GM21526 (cell line): ENCODE results near the gene WDR48.

Source experiments
- ATAC-seq: cut with Tn5 transposase; IDR thresholded peaks from one replicate; pipeline ENCODE4 v1.9.1; 2021; ENCODE audit warnings: moderate library complexity; ENCODE audit not compliant: unreplicated experiment, low FRiP score

The WDR48 gene

GRCh38 chr3:39115870-39116269, 64.1 kb downstream of the WDR48 start:
- no peak for ATAC-seq

GRCh38 chr3:39118079-39118478, 66.3 kb downstream of the WDR48 start:
- ATAC-seq: no peak

- ATAC-seq: no peak
These were observed 67.3 kb downstream of the WDR48 start for GRCh38 chr3:39118931-39119660.

GRCh38 chr3:39121621-39122020, 69.8 kb downstream of the WDR48 start:
- no peak for ATAC-seq

- peak; percentile 71 for ATAC-seq
These were observed 71.0 kb downstream of the WDR48 start for GRCh38 chr3:39122813-39123212.

- ATAC-seq: no peak
These were observed 73.3 kb downstream of the WDR48 start for GRCh38 chr3:39124876-39125840.

- no peak for ATAC-seq
These were observed 74.2 kb downstream of the WDR48 start for GRCh38 chr3:39125841-39126500.

GRCh38 chr3:39126532-39127071, 74.8 kb downstream of the WDR48 start:
- ATAC-seq: no peak

GRCh38 chr3:39127269-39127907, 75.6 kb downstream of the WDR48 start:
- ATAC-seq: no peak

GRCh38 chr3:39127908-39128304, 76.1 kb downstream of the WDR48 start:
- no peak for ATAC-seq

- no peak for ATAC-seq
These were observed 77.1 kb downstream of the WDR48 start for GRCh38 chr3:39128951-39129350.

GRCh38 chr3:39130026-39130425, 78.2 kb downstream of the WDR48 start:
- ATAC-seq: no peak

- ATAC-seq: no peak
These were observed 79.0 kb downstream of the WDR48 start for GRCh38 chr3:39130693-39131265.

GRCh38 chr3:39132096-39133092, 80.6 kb downstream of the WDR48 start:
- no peak for ATAC-seq

GRCh38 chr3:39133093-39133490, 81.3 kb downstream of the WDR48 start:
- no peak for ATAC-seq

GRCh38 chr3:39133822-39134221, 82.0 kb downstream of the WDR48 start:
- no peak for ATAC-seq

GRCh38 chr3:39134305-39134704, 82.5 kb downstream of the WDR48 start:
- no peak for ATAC-seq

GRCh38 chr3:39135170-39135805, 83.5 kb downstream of the WDR48 start:
- ATAC-seq: no peak
